Trophoblast cell (in vitro differentiated cells and primary cell): Measurements from ENCODE around the gene NUDCD2.

ENCODE experiments used
- DNase-seq, 2 donors: peaks; one replicate each; pipeline ENCODE4 v3.0.0-alpha.2; 2016
- H2AFZ ChIP-seq: 2 replicates; pipeline ENCODE4 v1.6.1; 2013; ENCODE audit warnings: low read length, moderate library complexity, mild to moderate bottlenecking; ENCODE audit not compliant: insufficient read depth, poor library complexity
- H2AK5ac ChIP-seq: 2 replicates; pipeline ENCODE4 v1.6.1; 2013; ENCODE audit warnings: mild to moderate bottlenecking, low read length
- H2BK120ac ChIP-seq: 2 replicates; pipeline ENCODE4 v1.6.1; 2013; ENCODE audit warnings: low read length, mild to moderate bottlenecking, moderate library complexity; ENCODE audit not compliant: insufficient read depth, poor library complexity
- H2BK12ac ChIP-seq: 2 replicates; pipeline ENCODE4 v1.6.1; 2013; ENCODE audit warnings: mild to moderate bottlenecking, low read length, moderate library complexity
- H2BK5ac ChIP-seq: 2 replicates; pipeline ENCODE4 v1.6.1; 2013; ENCODE audit warnings: low read length, low read depth, moderate library complexity, mild to moderate bottlenecking; ENCODE audit not compliant: poor library complexity
- H3K14ac ChIP-seq: 2 replicates; pipeline ENCODE4 v1.6.1; 2013; ENCODE audit warnings: mild to moderate bottlenecking, low read length
- H3K18ac ChIP-seq: 2 replicates; pipeline ENCODE4 v1.6.1; 2013; ENCODE audit warnings: mild to moderate bottlenecking, low read length
- H3K23ac ChIP-seq: 2 replicates; pipeline ENCODE4 v1.6.1; 2013; ENCODE audit warnings: low read length
- H3K27ac ChIP-seq: 2 replicates; pipeline ENCODE4 v1.5.1; 2013; ENCODE audit warnings: low read depth, mild to moderate bottlenecking, inconsistent platforms, low read length, moderate library complexity
- H3K27me3 ChIP-seq: 2 replicates; pipeline ENCODE4 v1.6.1; 2013; ENCODE audit warnings: inconsistent platforms, mild to moderate bottlenecking, low read length, moderate library complexity; ENCODE audit not compliant: insufficient read depth
- H3K36me3 ChIP-seq, 2 experiments: 1 replicate in 1 of 2; 2 replicates in 1 of 2; pipeline ENCODE4 v1.6.1; 2013; ENCODE audit warnings: low read length in 2 of 2, mild to moderate bottlenecking in 2 of 2, moderate library complexity in 1 of 2; ENCODE audit not compliant: insufficient read depth in 2 of 2, control insufficient read depth in 1 of 2
- H3K4ac ChIP-seq: 2 replicates; pipeline ENCODE4 v1.6.1; 2013; ENCODE audit warnings: low read depth, mild to moderate bottlenecking, low read length, moderate library complexity
- H3K4me1 ChIP-seq, 2 experiments: 1 replicate in 1 of 2; 2 replicates in 1 of 2; pipeline ENCODE4 v1.6.1; 2013; ENCODE audit warnings: low read length in 2 of 2, mild to moderate bottlenecking in 2 of 2, moderate library complexity in 1 of 2; ENCODE audit not compliant: insufficient read depth in 2 of 2, control insufficient read depth in 1 of 2
- H3K4me2 ChIP-seq: 2 replicates; pipeline ENCODE4 v1.6.1; 2013; ENCODE audit warnings: inconsistent platforms, mild to moderate bottlenecking, low read length, moderate library complexity
- H3K4me3 ChIP-seq: 2 replicates; pipeline ENCODE4 v1.5.1; 2013; ENCODE audit warnings: mild to moderate bottlenecking, low read depth, low read length, inconsistent platforms
- H3K79me1 ChIP-seq: one replicate; pipeline ENCODE4 v1.6.1; 2013; ENCODE audit warnings: low read length
- H3K79me2 ChIP-seq: 2 replicates; pipeline ENCODE4 v1.6.1; 2013; ENCODE audit warnings: low read length, mild to moderate bottlenecking; ENCODE audit not compliant: control insufficient read depth, insufficient read depth, poor library complexity
- H3K9ac ChIP-seq: 2 replicates; pipeline ENCODE4 v1.6.1; 2013; ENCODE audit warnings: mild to moderate bottlenecking, low read length
- H3K9me3 ChIP-seq: 2 replicates; pipeline ENCODE4 v1.6.1; 2013; ENCODE audit warnings: low read depth, mild to moderate bottlenecking, control low read depth, inconsistent platforms, low read length; ENCODE audit not compliant: insufficient read depth
- H4K12ac ChIP-seq: 2 replicates; pipeline ENCODE4 v1.6.1; 2013; ENCODE audit warnings: low read depth, mild to moderate bottlenecking, low read length, moderate library complexity
- H4K8ac ChIP-seq: 2 replicates; pipeline ENCODE4 v1.6.1; 2013; ENCODE audit warnings: low read depth, mild to moderate bottlenecking, low read length, moderate library complexity
- H4K91ac ChIP-seq: one replicate; pipeline ENCODE4 v1.6.1; 2013; ENCODE audit warnings: low read depth, mild to moderate bottlenecking, low read length, moderate library complexity
- WGBS: extraction: QIAGEN DNeasy Blood & Tissue Kit; methylation state at CpG from one replicate; pipeline ENCODE4 v1.1.7; 2013; ENCODE audit warnings: missing lambda C conversion rate; ENCODE audit not compliant: insufficient read length, insufficient coverage; ENCODE audit errors: extremely low coverage; 5-methylcytosine and 5-hydroxymethylcytosine counted together

The NUDCD2 gene

DNA sequence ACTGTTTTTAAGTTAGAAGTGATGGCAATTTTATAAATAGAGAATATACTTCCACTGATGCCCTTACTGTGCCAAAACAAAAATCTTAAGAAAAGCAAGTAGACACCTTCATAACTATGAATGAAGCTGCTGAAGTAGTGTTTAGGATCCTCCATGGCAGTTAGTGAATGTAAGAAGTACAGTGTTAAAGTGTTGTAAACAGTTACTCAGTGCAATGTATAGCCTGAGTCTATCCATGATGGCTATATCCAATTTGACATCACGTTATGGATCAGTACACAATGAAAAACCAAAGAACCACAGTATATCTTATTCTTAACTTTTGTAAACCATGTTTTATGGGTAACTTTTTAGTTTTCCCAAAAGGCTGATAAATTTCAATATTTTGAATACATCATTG, 15.4 kb downstream of the NUDCD2 start:
- H3K4me2 ChIP-seq, result no peak overlapping the region
- H3K79me2 ChIP-seq, result no peaks in the 10 kb centered on the region
- no peaks in the 10 kb centered on the region for H3K4me1 ChIP-seq
- no peaks in the 10 kb centered on the region for H3K27me3 ChIP-seq
- no CpG with 5 or more reads among the region's 1 CpG for WGBS
- no peak overlapping the region for H2AK5ac ChIP-seq
- DNase-seq, result no peak
- H3K23ac ChIP-seq, result no peak overlapping the region
- H2AFZ ChIP-seq, result no peak overlapping the region
- no peak overlapping the region for H2BK5ac ChIP-seq
- H3K9me3 ChIP-seq, result no peaks in the 10 kb centered on the region
- no peak overlapping the region for H4K8ac ChIP-seq
- peaks cover 12 to 18% of the 10 kb centered on the region in 2 experiments for H3K36me3 ChIP-seq
- no peak overlapping the region for H3K4me3 ChIP-seq
- H3K18ac ChIP-seq, result no peak overlapping the region
- H3K9ac ChIP-seq, result no peak overlapping the region
- H4K12ac ChIP-seq, result no peak overlapping the region
- no peak overlapping the region for H3K14ac ChIP-seq
- H3K27ac ChIP-seq, result no peak overlapping the region
- H2BK12ac ChIP-seq, result no peak overlapping the region
- H3K4ac ChIP-seq, result no peak overlapping the region
- H2BK120ac ChIP-seq, result no peak overlapping the region
- no peaks in the 10 kb centered on the region for H3K79me1 ChIP-seq
- H4K91ac ChIP-seq, result no peak overlapping the region

GRCh38 chr5:163440954-163441353, 18.9 kb downstream of the NUDCD2 start:
- no peak overlapping the region for H2BK120ac ChIP-seq
- no peak overlapping the region for H3K4me2 ChIP-seq
- no CpG with 5 or more reads among the region's 3 CpGs for WGBS

DNA sequence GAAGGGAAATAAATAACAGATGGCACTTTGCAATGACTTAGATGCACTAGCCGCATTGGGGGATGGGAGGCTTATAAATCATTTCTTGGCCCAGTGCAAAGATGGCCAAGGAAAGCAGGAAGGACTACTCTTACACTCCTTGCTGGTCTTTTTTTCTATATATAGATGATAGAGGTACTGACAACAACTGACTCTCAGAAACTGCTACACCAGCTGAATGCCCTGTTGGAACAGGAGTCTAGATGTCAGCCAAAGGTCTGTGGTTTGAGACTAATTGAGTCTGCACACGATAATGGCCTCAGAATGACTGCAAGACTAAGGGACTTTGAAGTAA, 20.8 kb downstream of the NUDCD2 start:
- Histone ChIP-seq H2BK5ac (no peak overlapping the region), H3K4me3 (no peak overlapping the region), H3K4ac (peak overlapping the region; percentile 72), H3K4me2 (peak overlapping the region; percentile 61), H4K91ac (no peak overlapping the region), H3K27me3 (no peaks in the 10 kb centered on the region), H3K9me3 (peaks cover 4% of the 10 kb centered on the region), H3K23ac (no peak overlapping the region), H2BK120ac (no peak overlapping the region), H2AK5ac (no peak overlapping the region), H2AFZ (no peak overlapping the region), H3K36me3 (peaks cover 1 to 2% of the 10 kb centered on the region in 2 experiments), H4K12ac (no peak overlapping the region), H3K27ac (no peak overlapping the region), H2BK12ac (no peak overlapping the region), H3K79me1 (peaks cover 6% of the 10 kb centered on the region), H3K79me2 (peaks cover 11% of the 10 kb centered on the region), H3K4me1 (peaks cover 0 to 4% of the 10 kb centered on the region in 2 experiments), H4K8ac (no peak overlapping the region), H3K14ac (no peak overlapping the region), H3K9ac (no peak overlapping the region), H3K18ac (no peak overlapping the region)
- DNase-seq, result no peak
- no CpG with 5 or more reads among the region's 2 CpGs for WGBS

More at GRCh38 chr5:163440954-163441353, 18.9 kb downstream of the NUDCD2 start:
- H3K23ac ChIP-seq, result no peak overlapping the region
- no peak overlapping the region for H4K8ac ChIP-seq
- H3K27me3 ChIP-seq, result no peaks in the 10 kb centered on the region
- no peak overlapping the region for H3K4ac ChIP-seq
- H3K4me3 ChIP-seq, result no peak overlapping the region
- H2AK5ac ChIP-seq, result no peak overlapping the region
- no peak overlapping the region for H2BK5ac ChIP-seq
- H3K9me3 ChIP-seq, result peaks cover 4% of the 10 kb centered on the region
- H3K79me1 ChIP-seq, result peaks cover 6% of the 10 kb centered on the region
- H2BK12ac ChIP-seq, result no peak overlapping the region
- peaks cover 11% of the 10 kb centered on the region for H3K79me2 ChIP-seq
- no peak overlapping the region for H2AFZ ChIP-seq
- DNase-seq, result no peak
- H3K14ac ChIP-seq, result no peak overlapping the region
- no peak overlapping the region for H3K18ac ChIP-seq
- H3K4me1 ChIP-seq, result peaks cover 0 to 4% of the 10 kb centered on the region in 2 experiments
- H4K91ac ChIP-seq, result no peak overlapping the region
- H3K9ac ChIP-seq, result no peak overlapping the region
- peaks cover 5 to 8% of the 10 kb centered on the region in 2 experiments for H3K36me3 ChIP-seq
- H3K27ac ChIP-seq, result no peak overlapping the region
- H4K12ac ChIP-seq, result no peak overlapping the region

GRCh38 chr5:163437309-163438182, 22.4 kb downstream of the NUDCD2 start, which contains the start of gene CCNG1:
Gene CCNG1, plus strand, starts transcription at chr5:163437595. Its CDS starts 1,662 bp downstream, at chr5:163439257.
- Histone ChIP-seq H3K18ac (peak within 1 kb of the TSS; percentile 82), H3K27me3 (no peaks in the 10 kb centered on the region), H3K14ac (peak within 1 kb of the TSS; percentile 96), H3K36me3 (peaks cover 0 to 2% of the 10 kb centered on the region in 2 experiments), H2AFZ (peak within 1 kb of the TSS; percentile 85), H4K8ac (peak within 1 kb of the TSS; percentile 54), H4K91ac (peak within 1 kb of the TSS; percentile 87), H2BK12ac (no peak within 1 kb of the TSS), H3K79me2 (peaks cover 11% of the 10 kb centered on the region), H3K27ac (peak within 1 kb of the TSS; percentile 97), H3K23ac (peak within 1 kb of the TSS; percentile 67), H2BK120ac (peak within 1 kb of the TSS; percentile 83), H3K9ac (peak within 1 kb of the TSS; percentile 100), H3K79me1 (peaks cover 6% of the 10 kb centered on the region), H3K9me3 (peaks cover 4% of the 10 kb centered on the region), H2BK5ac (peak within 1 kb of the TSS; percentile 60), H3K4me2 (peak within 1 kb of the TSS; percentile 65), H2AK5ac (peak within 1 kb of the TSS; percentile 6), H3K4me3 (peak within 1 kb of the TSS; percentile 99), H3K4ac (peak within 1 kb of the TSS; percentile 84), H4K12ac (peak within 1 kb of the TSS; percentile 22), H3K4me1 (peaks cover 0 to 4% of the 10 kb centered on the region in 2 experiments)
- DNase-seq, result peak; percentile 90 to 96
- WGBS, result no CpG with 5 or more reads among the region's 51 CpGs
